Fibroblast of skin of scalp (primary cell): ENCODE results near the gene GATAD2B.
"Not testable (repeated sequence)": the region's sequence is repeated elsewhere in the genome, so short reads cannot be mapped to it uniquely, and the experiment has no call there.

Source experiments
- DNase-seq: peaks from one replicate; pipeline ENCODE4 v3.0.0-alpha.2; 2013

Gene GATAD2B

GRCh38 chr1:153929981-153930948, 7.5 kb upstream of the GATAD2B start:
- DNase-seq = no peak

GRCh38 chr1:153929426-153929825, 6.7 kb upstream of the GATAD2B start:
- no peak for DNase-seq

DNA sequence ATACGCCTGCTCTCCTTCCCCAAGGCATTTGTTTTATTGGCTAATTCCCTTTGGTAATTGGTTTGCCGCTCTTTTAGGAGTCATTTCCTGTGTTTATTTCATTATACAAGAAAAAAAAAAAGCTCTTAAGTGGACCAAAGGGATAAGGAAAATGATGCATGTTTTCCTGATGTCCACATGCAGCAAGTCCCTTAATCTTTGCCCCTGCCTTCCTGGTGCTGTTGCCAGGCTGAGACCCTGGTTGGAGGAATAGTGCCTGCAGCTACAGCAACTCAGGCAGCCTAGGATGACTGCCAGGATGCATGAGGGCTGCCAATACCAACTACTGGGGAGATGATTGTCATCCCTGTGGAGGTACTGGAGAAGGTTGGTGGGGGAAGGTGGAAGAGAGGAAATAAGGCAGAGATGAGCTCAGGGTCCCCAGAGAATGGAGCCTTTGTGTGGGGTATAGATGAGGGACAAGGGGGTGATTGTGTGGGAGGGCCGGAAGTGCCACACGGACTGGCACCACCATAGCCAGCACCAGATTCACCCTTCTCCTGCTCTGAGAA, 6.1 kb upstream of the GATAD2B start:
- DNase-seq = no peak

GRCh38 chr1:153928245-153928644, 5.5 kb upstream of the GATAD2B start:
- no peak for DNase-seq

DNA sequence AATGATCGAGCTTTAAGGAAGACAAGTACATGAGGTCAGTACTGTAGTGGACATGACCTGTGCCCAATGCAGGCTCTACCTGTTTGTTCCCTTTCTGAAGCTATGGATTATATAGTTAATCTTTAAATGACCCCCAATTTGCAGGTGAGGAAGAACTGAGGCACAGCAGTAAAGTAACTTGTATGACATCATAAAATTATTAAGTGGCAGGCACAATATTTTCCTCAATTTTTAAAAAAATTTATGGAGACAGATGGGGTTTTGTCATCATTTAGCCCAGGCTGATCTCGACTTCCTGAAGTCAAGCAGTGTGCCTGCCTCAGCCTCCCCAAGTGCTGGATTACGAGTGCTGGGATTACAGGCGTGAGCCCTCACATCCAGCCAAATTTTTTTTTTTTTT, 3.6 kb upstream of the GATAD2B start:
- no peak for DNase-seq

DNA sequence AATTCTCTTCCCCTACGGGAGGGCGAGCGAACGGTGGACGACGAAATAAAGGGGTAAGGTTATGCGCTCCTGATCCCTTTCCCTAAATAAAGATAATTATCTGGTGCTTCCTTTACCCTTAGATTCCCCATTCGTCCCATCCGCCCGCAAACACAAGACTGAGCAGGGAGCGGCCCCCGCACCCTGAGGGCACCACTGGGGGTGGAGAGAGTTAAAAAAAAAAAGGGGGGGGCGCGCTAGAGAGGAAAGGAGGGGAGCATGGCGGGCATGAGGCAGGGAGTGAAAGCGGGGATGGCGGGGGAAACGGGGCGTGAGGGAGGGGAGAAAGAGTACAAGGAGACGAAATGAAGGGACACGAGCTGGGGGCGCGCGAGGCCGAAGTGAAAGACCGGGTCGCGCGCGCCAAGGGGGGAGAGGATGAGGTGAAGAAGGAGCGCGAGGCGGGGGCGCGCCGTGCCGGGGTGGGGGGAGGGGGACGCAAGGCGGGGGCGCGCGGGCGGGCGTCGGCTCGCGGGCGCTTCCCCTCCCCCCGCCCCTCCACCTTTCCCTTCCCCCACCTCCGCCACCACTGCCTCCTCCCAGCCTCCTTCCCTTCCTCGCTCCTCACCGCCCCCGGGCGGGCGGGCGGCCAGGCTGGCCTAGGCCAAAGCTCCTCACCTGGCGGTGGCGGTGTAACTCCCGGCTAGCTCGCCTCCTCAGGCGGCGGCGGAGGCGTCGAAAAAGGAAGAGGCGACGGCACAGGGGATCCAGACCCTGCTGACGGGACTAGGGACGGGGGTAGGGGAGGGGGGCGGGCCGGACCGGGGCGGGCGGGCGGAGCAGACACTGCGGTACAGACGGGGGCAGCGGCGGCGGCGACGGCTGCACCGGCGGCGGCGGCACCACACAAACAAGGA, 448 bp downstream of the GATAD2B start:
- peak; percentile 23 for DNase-seq

DNA sequence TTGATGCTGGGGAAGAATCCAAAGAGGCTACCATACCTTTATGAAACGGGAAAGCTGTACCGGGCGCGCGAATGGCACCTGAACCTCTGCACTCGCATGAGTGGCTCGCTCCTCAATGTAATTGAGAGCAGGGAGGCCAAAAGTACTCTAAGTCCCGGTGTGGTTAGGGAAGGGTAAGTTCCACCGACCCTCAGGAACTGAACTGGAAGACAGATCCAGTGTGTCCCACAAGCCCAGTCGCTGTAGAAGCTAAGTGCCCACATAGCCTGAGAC, 1.0 kb downstream of the GATAD2B start:
- no peak for DNase-seq

DNA sequence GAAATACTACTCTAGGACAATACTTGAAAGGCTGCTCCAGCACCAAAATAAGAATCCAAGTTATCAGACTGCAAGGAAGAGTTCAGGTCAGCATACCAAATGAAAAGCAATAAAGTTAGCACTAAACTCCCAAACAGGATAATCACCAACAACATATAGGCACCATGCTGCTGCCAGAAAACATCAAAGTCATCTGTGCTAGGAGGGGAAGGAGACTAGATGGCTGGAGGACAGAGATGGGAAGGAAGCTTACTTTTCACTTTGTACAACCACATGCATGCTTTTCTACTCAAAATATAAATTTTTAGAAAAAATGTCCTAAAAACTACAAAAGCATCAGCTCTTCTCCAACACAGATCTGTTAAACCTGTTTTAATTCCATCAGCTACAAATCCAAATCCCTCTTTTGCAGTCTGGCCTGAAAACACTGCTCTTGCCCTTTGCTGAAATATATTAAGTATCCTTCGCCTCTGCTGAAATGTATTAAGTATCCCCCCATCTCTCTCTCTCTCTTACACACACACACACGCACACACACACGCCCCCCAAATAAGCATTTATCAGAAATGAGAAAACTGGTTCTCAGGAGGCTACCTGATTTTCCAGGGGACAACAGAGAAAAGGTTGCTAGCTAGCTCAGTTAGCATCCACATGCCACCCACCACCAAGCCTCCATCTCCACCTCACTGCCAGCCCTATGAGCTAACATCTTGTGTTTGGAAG, 1.5 kb downstream of the GATAD2B start:
- DNase-seq = no peak

GRCh38 chr1:153919876-153920852, 2.6 kb downstream of the GATAD2B start:
- no peak for DNase-seq

DNA sequence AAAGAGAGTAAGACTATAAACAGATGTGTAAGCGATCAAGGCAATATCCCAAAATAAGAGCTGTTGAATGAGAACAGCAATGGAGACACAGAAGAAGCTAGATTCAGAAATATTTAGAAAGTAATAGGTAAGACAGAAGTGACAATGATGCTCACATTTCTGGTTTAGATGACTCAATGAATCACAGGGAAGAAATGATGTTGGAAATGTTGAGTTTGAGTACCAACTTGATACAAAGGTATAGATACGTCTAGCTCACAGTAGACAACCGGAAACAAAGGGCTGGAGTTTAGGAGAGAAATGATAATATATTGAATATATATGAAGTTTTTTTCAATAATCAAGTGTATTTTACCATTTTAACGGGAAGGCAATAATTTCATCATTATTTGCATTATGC, 6.5 kb downstream of the GATAD2B start:
- DNase-seq = no peak

GRCh38 chr1:153912349-153912748, 10.4 kb downstream of the GATAD2B start:
- no peak for DNase-seq

GRCh38 chr1:153910560-153910959, 12.2 kb downstream of the GATAD2B start:
- DNase-seq = not testable (repeated sequence)

- no peak for DNase-seq
These were observed 14.7 kb downstream of the GATAD2B start for GRCh38 chr1:153908071-153908470.

- DNase-seq = no peak
These were observed 15.6 kb downstream of the GATAD2B start for GRCh38 chr1:153907134-153907533.

- DNase-seq = no peak
These were observed 16.4 kb downstream of the GATAD2B start for GRCh38 chr1:153906396-153906795.

DNA sequence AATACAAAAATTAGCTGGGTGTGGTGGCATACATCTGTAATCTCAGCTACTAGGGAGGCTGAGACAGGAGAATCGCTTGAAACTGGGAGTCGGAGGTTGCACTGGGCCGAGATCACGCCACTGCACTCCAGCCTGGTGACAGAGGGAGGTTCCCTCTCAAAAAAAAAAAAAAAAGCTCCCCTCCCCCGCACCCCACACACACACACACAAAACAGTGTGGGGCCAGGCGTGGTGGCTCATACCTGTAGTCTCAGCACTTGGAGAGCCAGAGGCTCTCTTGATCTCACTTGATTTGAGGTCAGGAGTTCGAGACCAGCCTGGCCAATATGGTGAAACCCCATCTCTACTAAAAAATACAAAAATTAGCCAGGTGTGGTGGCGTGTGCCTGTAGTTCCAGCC, 16.9 kb downstream of the GATAD2B start:
- not testable (repeated sequence) for DNase-seq

DNA sequence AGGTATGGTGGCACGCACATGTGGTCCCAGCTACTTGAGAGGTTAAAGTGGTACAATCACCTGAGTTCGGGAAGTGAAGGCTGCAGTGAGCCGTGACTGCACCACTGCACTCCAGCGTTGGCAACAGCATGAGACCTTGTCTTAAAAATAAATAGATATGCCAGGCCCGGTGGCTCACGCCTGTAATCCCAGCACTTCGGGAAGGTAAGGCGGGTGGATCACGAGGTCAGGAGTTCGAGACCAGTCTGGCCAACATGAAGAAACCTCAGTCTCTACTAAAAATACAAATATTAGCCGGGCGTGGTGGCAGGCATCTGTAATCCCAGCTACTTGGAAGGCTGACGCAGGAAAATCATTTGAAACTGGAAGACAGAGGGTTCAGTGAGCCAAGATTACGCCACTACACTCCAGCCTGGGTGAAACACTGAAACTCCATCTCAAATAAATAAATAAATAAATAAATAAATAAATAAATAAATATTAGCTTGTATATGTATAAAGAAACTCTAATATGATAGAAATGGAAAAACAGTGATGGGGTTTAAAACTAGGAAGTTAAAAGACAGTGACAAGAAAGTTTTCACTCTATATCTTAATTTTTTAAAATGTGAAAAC, 18.8 kb downstream of the GATAD2B start:
- no peak for DNase-seq

DNA sequence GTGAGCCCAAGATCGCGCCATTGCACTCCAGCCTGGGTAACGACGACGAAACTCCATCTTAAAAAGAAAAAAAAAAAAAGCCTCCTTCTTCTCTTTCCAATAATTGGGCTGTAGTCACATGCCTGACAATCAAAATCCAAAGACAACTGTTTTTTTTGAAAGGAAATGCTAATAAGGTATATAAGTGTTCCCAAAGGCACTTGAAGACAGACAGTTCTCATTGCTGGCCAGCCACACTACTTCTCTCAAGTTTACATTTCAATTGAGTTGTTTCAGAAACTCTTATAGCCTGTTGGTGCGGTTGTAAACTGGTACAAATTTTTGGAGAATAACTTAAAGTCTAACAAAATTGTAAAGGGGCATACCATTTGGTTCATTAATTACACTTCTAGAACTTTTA, 23.3 kb downstream of the GATAD2B start:
- DNase-seq = no peak

GRCh38 chr1:153895866-153896265, 26.9 kb downstream of the GATAD2B start:
- not testable (repeated sequence) for DNase-seq

DNA sequence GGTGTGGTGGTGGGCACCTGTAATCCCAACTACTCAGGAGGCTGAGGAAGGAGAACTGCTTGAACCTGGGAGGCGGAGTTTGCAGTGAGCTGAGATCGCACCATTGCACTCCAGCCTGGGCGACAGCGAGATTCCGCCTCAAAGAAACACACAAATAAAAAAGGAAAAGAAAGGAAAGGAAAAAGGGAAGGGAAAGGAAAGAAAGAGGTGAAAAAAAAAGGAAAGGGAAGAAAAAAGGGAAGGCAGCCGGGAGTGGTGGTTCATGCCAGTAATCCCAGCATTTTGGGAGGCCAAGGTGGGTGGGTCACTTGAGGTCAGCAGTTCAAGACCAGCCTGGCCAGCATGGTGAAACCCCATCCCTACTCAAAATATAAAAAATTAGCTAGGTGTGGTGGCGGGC, 31.7 kb downstream of the GATAD2B start:
- DNase-seq = not testable (repeated sequence)

DNA sequence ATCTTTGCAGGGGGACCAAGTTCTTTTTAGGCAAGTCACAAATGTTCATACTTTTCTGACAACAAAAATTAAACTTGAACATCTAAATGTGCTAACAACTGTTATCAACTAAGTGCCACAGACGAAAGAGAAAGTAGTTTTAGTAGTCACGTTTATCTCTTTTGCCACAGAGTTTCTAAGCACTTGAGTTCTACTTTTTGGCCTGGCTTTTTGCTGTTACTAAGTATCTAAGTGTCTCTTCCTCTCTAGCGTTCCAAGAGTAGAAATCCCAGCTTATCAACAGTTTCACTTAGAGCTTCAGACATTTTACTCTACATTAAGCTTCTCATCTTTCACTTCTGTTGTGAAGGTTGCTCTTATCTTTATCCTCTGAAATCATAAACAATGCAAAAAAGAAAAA, 34.2 kb downstream of the GATAD2B start:
- DNase-seq = no peak
